ENCODE results near the gene GPR34. TPM values are rescaled to one million over a fixed set of nuclear protein-coding genes. Genes with fewer than 3 reads are reported as not detected.
"Not testable (repeated sequence)": the region's sequence is repeated elsewhere in the genome, so short reads cannot be mapped to it uniquely, and the experiment has no call there.

The GPR34 gene, protein sequence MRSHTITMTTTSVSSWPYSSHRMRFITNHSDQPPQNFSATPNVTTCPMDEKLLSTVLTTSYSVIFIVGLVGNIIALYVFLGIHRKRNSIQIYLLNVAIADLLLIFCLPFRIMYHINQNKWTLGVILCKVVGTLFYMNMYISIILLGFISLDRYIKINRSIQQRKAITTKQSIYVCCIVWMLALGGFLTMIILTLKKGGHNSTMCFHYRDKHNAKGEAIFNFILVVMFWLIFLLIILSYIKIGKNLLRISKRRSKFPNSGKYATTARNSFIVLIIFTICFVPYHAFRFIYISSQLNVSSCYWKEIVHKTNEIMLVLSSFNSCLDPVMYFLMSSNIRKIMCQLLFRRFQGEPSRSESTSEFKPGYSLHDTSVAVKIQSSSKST
- not detected in 2 replicates for total RNA-seq
- long read RNA-seq, result 0 reads

DNA sequence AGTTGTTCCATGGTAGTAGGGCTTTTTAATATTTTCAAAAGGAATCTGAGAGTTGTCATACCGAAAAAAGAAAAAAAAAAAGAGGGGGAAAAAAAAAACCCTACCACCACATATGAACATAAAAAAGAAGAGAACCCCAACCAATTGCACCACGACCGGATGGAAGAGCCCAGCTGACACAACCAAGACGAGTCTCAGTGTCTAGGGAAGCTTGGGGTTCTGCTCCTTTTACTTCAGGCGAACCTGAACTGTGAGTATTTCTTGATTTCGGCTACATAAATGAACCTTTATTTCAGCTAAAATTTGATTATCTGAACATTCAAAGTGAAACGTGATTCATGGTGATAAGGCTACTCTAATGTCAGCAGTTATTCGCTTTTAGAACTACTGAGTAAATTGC lies at the start of gene GPR34:
Gene GPR34 (plus strand): TSS at position 139 of the 400 bp plus-strand sequence. CDS start 6,661 bp downstream, outside the sequence.
- H3K4me1 Mint-ChIP-seq, result no peaks in the 10 kb centered on the region
- H3K36me3 Mint-ChIP-seq (ENCODE audit: low read depth), result no peaks in the 10 kb centered on the region
- H3K4me3 Mint-ChIP-seq, result no peak within 1 kb of the TSS
- TF ChIP-seq, protein P1, sequence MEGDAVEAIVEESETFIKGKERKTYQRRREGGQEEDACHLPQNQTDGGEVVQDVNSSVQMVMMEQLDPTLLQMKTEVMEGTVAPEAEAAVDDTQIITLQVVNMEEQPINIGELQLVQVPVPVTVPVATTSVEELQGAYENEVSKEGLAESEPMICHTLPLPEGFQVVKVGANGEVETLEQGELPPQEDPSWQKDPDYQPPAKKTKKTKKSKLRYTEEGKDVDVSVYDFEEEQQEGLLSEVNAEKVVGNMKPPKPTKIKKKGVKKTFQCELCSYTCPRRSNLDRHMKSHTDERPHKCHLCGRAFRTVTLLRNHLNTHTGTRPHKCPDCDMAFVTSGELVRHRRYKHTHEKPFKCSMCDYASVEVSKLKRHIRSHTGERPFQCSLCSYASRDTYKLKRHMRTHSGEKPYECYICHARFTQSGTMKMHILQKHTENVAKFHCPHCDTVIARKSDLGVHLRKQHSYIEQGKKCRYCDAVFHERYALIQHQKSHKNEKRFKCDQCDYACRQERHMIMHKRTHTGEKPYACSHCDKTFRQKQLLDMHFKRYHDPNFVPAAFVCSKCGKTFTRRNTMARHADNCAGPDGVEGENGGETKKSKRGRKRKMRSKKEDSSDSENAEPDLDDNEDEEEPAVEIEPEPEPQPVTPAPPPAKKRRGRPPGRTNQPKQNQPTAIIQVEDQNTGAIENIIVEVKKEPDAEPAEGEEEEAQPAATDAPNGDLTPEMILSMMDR (conservative IDR thresholded peaks at IDR 0.05), result no peak
- no peaks in the 10 kb centered on the region for H3K27me3 Mint-ChIP-seq (ENCODE audit: low read depth)
- no peak for DNase-seq (ENCODE audit: low read depth, low spot score)
- H3K27ac Mint-ChIP-seq (ENCODE audit: unreplicated experiment), result no peak within 1 kb of the TSS
- H3K9me3 Mint-ChIP-seq, result no peaks in the 10 kb centered on the region

DNA sequence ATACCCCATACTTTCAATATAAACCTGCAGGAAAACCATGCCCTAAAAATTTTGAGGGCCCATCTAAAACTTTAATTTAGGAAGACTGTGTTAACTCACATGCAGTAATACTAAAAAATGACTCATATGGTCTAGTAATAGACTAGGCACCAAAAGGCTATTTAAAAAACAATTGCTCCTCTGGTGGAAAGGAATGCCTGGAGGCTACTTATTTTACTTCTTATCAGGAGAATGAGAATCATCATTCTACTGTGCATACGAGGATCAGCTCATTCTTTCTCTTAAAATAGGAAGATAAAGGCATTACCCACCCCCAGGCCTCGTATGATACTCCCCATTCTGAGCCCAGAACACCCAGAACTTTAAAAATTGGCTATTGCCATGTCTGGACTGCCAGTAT lies 42.6 kb upstream of the GPR34 start:
- not testable (repeated sequence) for H3K4me1 Mint-ChIP-seq; H3K27me3 Mint-ChIP-seq (ENCODE audit: low read depth); H3K4me3 Mint-ChIP-seq; DNase-seq (ENCODE audit: low read depth, low spot score); H3K27ac Mint-ChIP-seq (ENCODE audit: unreplicated experiment); H3K9me3 Mint-ChIP-seq
- H3K36me3 Mint-ChIP-seq (ENCODE audit: low read depth), result peaks cover 44% of the 10 kb centered on the region

DNA sequence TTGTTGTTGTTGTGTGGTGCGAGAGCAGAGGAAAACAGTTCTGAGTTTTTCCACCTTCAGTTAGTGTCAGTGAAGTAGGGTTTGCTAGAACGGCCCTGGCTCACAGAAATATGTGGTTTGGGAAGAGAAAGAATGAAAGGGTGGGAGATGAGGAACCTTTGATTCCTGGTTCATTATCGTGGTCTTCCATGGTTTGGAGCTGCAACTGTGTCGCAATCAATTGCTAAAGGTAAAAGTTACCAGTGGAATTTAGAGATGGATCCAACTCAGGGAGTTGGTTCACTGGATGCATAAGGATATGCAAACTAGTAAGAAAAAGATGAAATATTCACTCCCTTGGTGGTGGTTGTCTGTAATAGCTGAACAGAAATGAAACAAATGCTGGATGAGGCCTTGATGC lies 35.6 kb upstream of the GPR34 start:
- Mint-ChIP-seq H3K9me3 (no peaks in the 10 kb centered on the region), H3K4me1 (no peaks in the 10 kb centered on the region), H3K27ac (ENCODE audit: unreplicated experiment) (no peak overlapping the region), H3K36me3 (ENCODE audit: low read depth) (peaks cover 51% of the 10 kb centered on the region), H3K27me3 (ENCODE audit: low read depth) (no peaks in the 10 kb centered on the region), H3K4me3 (no peak overlapping the region)
- TF ChIP-seq, protein P1 (conservative IDR thresholded peaks at IDR 0.05), result no peak
- DNase-seq (ENCODE audit: low read depth, low spot score), result no peak

DNA sequence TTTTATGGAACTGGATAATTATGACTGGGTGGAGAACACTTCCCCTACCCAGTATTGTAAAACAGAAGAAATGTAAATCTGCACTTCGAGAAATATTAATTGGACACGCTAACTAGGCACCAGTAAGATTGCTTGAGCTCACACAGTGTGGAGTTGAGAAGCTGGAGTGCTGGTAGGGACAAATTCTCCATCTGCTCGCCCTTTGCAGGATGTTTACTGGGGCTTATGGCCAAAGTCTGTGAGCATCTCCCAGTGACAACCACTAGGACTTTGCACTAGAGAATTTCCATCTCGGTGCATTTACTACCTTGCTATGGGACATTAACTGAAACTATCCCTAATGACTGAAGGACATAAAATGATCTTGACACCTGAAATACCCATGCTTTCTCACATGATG lies 33.7 kb upstream of the GPR34 start:
- Mint-ChIP-seq H3K4me1 (no peaks in the 10 kb centered on the region), H3K27ac (ENCODE audit: unreplicated experiment) (no peak overlapping the region), H3K9me3 (peaks cover 3% of the 10 kb centered on the region), H3K36me3 (ENCODE audit: low read depth) (peaks cover 49% of the 10 kb centered on the region), H3K4me3 (no peak overlapping the region), H3K27me3 (ENCODE audit: low read depth) (no peaks in the 10 kb centered on the region)
- TF ChIP-seq, protein P1 (conservative IDR thresholded peaks at IDR 0.05), result no peak
- no peak for DNase-seq (ENCODE audit: low read depth, low spot score)

DNA sequence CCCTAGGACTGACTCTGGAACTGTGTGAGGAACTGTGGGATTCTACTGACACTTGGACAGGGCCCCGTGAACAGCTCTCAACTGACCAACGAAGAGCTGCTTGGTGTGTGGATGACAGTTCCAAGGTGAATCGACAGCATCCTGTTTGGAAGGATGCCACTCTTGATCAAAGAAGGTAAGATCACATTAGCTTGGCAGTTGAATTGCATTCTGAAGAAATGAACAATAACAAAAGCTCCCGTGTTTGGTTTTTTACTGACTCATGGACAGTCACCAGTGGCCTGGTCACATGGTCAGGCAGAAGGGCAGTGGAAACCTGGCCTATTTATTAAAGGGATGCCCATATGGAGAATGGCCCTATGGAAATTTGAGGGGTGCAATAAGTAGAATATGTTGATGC lies 33.1 kb upstream of the GPR34 start:
- no peaks in the 10 kb centered on the region for H3K27me3 Mint-ChIP-seq (ENCODE audit: low read depth)
- no peak overlapping the region for H3K27ac Mint-ChIP-seq (ENCODE audit: unreplicated experiment)

More for the DNA sequence above, 33.1 kb upstream of the GPR34 start:
- TF ChIP-seq, protein P1 (conservative IDR thresholded peaks at IDR 0.05), result no peak
- Mint-ChIP-seq H3K9me3 (peaks cover 3% of the 10 kb centered on the region), H3K36me3 (ENCODE audit: low read depth) (peaks cover 48% of the 10 kb centered on the region), H3K4me1 (no peaks in the 10 kb centered on the region), H3K4me3 (no peak overlapping the region)
- no peak for DNase-seq (ENCODE audit: low read depth, low spot score)

Data from neural crest cell (in vitro differentiated cells).